SK-N-SH treated with all-trans-retinoic acid at 6 μM for 48 hours (cell line): Measurements from ENCODE around the gene DEGS1.

Experiments
- CSDC2 ChIP-seq: fragments of 250-450 bp; sonication (Bioruptor Pico); IDR thresholded peaks from 2 replicates; pipeline ENCODE4 v1.5.0; 2020; ENCODE audit warnings: mild to moderate bottlenecking, moderate library complexity
- OSR1 ChIP-seq: fragments of 250-450 bp; sonication (Bioruptor Pico); IDR thresholded peaks from 2 replicates; pipeline ENCODE4 v1.8.0; 2022; ENCODE audit warnings: moderate library complexity, mild to moderate bottlenecking, inconsistent platforms
- TCF4 ChIP-seq: fragments of 250-450 bp; sonication (Bioruptor Pico); IDR thresholded peaks from 2 replicates; pipeline ENCODE4 v1.8.0; 2021; ENCODE audit warnings: mild to moderate bottlenecking, moderate library complexity, borderline replicate concordance
- ZFP30 ChIP-seq: fragments of 450-650 bp; formaldehyde crosslinking; IDR thresholded peaks from 2 replicates; pipeline ENCODE4 v1.5.0; 2022; ENCODE audit warnings: mild to moderate bottlenecking, moderate library complexity
- ZNF565 ChIP-seq: fragments of 450-650 bp; formaldehyde crosslinking; conservative IDR thresholded peaks from 2 replicates; pipeline ENCODE4 v1.5.0; 2020; ENCODE audit warnings: low read depth, mild to moderate bottlenecking, moderate library complexity
- ZNF8 ChIP-seq: fragments of 450-650 bp; formaldehyde crosslinking; IDR thresholded peaks from 2 replicates; pipeline ENCODE4 v1.5.0; 2020; ENCODE audit warnings: mild to moderate bottlenecking, moderate library complexity
- TF ChIP-seq, protein P1 (sequence below): fragments of 250-450 bp; sonication (Bioruptor Pico); IDR thresholded peaks from 2 replicates; pipeline ENCODE4 v1.8.0; 2020; ENCODE audit warnings: mild to moderate bottlenecking, moderate library complexity, borderline replicate concordance

DNA sequence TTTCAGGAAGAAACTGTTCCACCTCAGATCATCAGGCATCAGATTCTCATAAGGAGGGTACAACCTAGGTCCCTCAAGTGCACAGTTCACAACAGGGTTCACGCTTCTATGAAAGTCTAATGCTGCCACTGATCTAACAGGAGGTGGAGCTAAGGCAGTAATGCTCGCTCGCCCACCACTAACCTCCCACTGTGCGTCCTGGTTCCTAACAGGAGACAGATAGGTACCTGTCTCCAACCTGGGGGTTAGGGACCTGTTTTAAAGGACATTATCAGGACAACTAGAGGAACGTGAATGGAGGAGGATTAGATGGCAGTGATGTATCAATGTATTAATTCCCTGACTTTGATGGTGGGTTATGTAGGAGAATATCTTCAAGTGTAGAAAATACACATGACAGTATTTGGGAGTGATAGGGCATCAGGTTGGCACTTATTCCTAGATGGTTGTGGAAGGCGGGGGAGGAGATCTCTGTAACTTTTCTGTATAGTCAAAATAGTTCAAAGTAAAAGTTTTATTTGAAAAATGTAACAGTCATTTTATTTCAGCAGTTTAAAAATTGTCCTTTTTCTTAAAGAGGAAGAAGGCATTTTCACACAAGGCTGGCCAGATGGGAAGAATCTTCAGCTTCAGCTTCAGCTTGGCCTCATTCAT, 43.9 kb downstream of the DEGS1 start:
- TF ChIP-seq ZNF8 (no peak), OSR1 (CRISPR knock-in tag) (no peak), ZFP30 (CRISPR knock-in tag) (no peak), TCF4 (CRISPR knock-in tag) (no peak), CSDC2 (CRISPR knock-in tag) (no peak), ZNF565 (CRISPR knock-in tag) (no peak)
- TF ChIP-seq, protein P1, sequence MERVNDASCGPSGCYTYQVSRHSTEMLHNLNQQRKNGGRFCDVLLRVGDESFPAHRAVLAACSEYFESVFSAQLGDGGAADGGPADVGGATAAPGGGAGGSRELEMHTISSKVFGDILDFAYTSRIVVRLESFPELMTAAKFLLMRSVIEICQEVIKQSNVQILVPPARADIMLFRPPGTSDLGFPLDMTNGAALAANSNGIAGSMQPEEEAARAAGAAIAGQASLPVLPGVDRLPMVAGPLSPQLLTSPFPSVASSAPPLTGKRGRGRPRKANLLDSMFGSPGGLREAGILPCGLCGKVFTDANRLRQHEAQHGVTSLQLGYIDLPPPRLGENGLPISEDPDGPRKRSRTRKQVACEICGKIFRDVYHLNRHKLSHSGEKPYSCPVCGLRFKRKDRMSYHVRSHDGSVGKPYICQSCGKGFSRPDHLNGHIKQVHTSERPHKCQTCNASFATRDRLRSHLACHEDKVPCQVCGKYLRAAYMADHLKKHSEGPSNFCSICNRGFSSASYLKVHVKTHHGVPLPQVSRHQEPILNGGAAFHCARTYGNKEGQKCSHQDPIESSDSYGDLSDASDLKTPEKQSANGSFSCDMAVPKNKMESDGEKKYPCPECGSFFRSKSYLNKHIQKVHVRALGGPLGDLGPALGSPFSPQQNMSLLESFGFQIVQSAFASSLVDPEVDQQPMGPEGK (CRISPR knock-in tag): no peak
